BLaER1 treated with 17β-estradiol and CSF1 and Interleukin-3, amounts not matched to agents 10 nM and 100 nM (cell line): ENCODE results near the gene IGF2BP2.

Source experiments
- H3K27ac ChIP-seq, 11 experiments: shearing (Covaris generic); formaldehyde crosslinking; 2 replicates each; pipeline ENCODE4 v1.8.1; 2022
- H3K27me3 ChIP-seq, 11 experiments: shearing (Covaris generic); formaldehyde crosslinking; 2 replicates each; pipeline ENCODE4 v1.8.1; 2022
- H3K36me3 ChIP-seq, 11 experiments: shearing (Covaris generic); formaldehyde crosslinking; 2 replicates each; pipeline ENCODE4 v1.8.1; 2022
- H3K4me1 ChIP-seq, 10 experiments: shearing (Covaris generic); formaldehyde crosslinking; 2 replicates each; pipeline ENCODE4 v1.8.1; 2022
- H3K4me2 ChIP-seq, 11 experiments: shearing (Covaris generic); formaldehyde crosslinking; 2 replicates each; pipeline ENCODE4 v1.8.1; 2022
- H3K4me3 ChIP-seq, 10 experiments: shearing (Covaris generic); formaldehyde crosslinking; 2 replicates each; pipeline ENCODE4 v1.8.1; 2022
- H3K9ac ChIP-seq, 11 experiments: shearing (Covaris generic); formaldehyde crosslinking; 2 replicates each; pipeline ENCODE4 v1.8.1; 2022
- H3K9me3 ChIP-seq, 11 experiments: shearing (Covaris generic); formaldehyde crosslinking; replicated peaks in 1 of 11; 2 replicates each; pipeline ENCODE4 v1.8.1; 2022
- H4K20me1 ChIP-seq, 11 experiments: shearing (Covaris generic); formaldehyde crosslinking; 2 replicates each; pipeline ENCODE4 v1.8.1; 2022
- Cebpa-rat ChIP-seq, 11 experiments: shearing (Covaris generic); IDR thresholded peaks; 2 replicates each; pipeline ENCODE4 v1.8.1; 2022

Gene IGF2BP2

DNA sequence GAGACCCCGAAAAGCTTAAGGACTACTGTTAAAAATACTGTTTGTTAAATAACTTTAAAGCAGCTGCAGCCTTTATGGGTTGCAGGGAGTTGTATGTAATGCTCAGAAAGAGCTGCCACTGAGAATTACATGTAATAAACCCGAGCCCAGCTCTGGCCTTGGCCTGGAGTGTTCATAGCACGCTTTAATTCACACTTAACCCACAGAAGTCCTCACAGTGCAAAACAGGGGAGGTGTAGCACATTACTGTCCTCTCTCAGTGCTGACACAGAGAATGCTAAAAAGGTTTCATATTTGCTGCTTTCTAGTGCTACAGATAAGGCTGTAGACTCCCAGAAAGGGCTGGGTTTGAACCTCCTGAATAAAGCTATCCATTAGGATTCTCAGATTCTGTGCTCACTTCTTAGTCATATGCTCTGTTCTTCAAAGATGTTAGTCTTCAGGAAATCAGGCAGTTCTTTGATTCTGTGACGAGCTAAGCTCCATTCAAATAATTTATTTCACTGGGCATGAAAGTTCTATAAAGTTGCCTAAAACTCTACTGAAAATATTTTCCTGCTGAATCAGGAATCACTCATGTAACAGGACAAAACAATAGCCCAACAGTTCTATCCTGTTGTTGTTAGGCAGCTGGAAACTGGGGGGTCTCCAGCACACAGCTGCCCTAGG lies 130.7 kb downstream of the IGF2BP2 start:
- H3K9ac ChIP-seq: no peak overlapping the region

DNA sequence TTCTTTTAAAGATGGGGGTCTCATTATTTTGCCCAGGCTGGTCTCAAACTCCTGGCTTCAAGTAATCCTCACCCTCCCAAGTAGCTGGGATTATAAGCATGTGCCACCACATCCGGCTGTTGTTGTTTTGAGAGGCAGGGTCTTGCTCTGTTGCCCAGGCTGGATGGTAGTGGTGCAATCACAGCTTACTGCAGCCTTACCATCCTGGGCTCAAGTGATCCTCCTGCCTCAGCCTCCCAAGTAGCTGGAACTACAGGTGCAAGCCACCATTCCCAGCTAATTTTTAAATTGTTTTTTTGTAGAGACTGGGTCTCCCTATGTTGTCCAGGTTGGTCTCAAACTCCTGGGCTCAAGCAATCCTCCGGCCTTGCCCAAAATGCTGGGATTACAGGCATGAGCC lies 133.2 kb downstream of the IGF2BP2 start:
- H3K4me3 ChIP-seq: no peak overlapping the region
- H3K9ac ChIP-seq: no peak overlapping the region
- no peak for TF ChIP-seq Cebpa-rat (IDR thresholded peaks at IDR 0.05)
- H3K36me3 ChIP-seq: peaks cover 0 to 8% (median 0%) of the 10 kb centered on the region in 11 experiments; a peak in 2 of 22 replicates
- H3K27me3 ChIP-seq: no peaks in the 10 kb centered on the region
- no peak overlapping the region for H3K27ac ChIP-seq
- no peak overlapping the region for H3K4me2 ChIP-seq
- H3K9me3 ChIP-seq: no peaks in the 10 kb centered on the region
- H3K4me1 ChIP-seq: peaks cover 0 to 12% (median 0%) of the 10 kb centered on the region in 10 experiments; a peak in 8 of 20 replicates
- no peaks in the 10 kb centered on the region for H4K20me1 ChIP-seq

More for the DNA sequence above, 130.7 kb downstream of the IGF2BP2 start:
- Histone ChIP-seq H3K36me3 (peaks cover 0 to 8% (median 0%) of the 10 kb centered on the region in 11 experiments; a peak in 1 of 22 replicates), H3K4me3 (no peak overlapping the region), H3K27me3 (no peaks in the 10 kb centered on the region), H4K20me1 (no peaks in the 10 kb centered on the region), H3K9me3 (no peaks in the 10 kb centered on the region), H3K4me1 (peaks cover 0 to 3% (median 0%) of the 10 kb centered on the region in 10 experiments; a peak in 6 of 20 replicates), H3K27ac (no peak overlapping the region), H3K4me2 (no peak overlapping the region)
- no peak for TF ChIP-seq Cebpa-rat (IDR thresholded peaks at IDR 0.05)

DNA sequence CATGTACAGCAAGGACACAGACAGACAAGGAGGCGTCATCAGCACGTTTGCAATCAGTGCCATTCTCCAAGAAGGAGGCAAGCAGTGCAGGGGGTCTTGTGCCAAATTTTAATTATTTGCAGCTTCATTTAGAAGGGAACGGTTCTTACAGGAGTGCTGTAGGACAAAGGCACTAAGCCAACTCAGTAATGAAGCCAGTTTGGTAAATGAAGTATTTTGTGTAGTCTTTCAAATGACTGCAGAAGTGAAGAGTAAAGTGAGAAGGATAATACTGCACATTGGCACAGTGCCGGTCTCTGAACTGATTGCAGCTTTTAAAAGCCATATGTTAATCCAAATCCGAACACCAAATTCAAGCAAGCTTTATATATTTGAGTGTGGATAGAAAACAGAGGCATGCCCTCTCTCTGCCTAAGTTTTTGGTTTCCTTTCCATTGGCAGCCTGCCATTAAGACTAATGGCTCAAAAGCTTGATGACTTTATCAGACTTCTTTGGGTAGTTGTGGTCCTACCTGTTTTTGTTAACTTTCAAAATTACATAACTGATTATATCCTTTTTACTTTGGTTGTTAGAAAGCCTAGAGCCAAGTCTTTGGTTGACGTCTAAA lies 137.5 kb downstream of the IGF2BP2 start:
- TF ChIP-seq Cebpa-rat (IDR thresholded peaks at IDR 0.05): no peak
- H3K4me3 ChIP-seq: no peak overlapping the region
- H4K20me1 ChIP-seq: no peaks in the 10 kb centered on the region
- no peak overlapping the region for H3K9ac ChIP-seq
- H3K36me3 ChIP-seq: peaks cover 0 to 8% (median 0%) of the 10 kb centered on the region in 11 experiments; a peak in 3 of 22 replicates
- H3K4me1 ChIP-seq: peaks cover 0 to 18% (median 0%) of the 10 kb centered on the region in 10 experiments; a peak in 8 of 20 replicates
- H3K9me3 ChIP-seq: peaks cover 0 to 7% (median under 1%) of the 10 kb centered on the region in 11 experiments; a peak in 10 of 22 replicates
- H3K27me3 ChIP-seq: no peaks in the 10 kb centered on the region
- H3K4me2 ChIP-seq: no peak overlapping the region
- H3K27ac ChIP-seq: no peak overlapping the region

DNA sequence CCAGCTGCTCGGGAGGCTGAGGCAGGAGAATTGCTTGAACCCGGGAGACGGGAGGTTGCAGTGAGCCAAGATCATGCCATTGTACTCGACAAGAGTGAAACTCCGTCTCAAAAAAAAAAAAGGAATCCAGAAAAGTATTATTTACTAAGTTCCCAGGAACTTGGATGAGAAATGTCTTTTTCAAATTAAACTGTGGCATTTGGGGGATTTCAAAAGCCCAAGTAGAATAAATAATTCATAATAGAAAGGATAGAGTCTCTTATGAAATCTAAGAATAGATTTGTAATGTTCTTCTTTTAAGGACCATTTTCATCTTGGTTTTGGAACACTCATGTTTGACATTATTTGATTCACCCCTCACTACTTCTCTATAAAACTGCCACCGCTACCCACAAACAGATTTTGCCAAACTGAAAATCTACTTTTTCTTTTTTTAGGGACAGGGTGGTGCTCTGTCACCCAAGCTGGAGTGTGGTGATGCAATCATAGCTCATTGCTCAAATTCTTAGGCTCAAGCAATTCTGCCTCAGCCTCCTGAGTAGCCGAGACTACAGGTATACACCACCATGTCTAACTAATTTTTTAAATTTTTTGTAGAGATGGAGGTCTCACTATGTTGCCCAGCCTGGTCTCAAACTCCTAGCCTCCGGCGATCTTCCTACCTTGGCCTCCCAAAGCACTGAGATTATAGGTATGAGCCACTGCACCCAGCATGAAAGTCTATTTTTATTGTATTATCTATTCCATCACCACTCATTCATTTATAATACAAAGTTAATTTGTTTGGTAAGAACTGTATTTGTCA lies 139.4 kb downstream of the IGF2BP2 start:
- Histone ChIP-seq H3K27ac (no peak overlapping the region), H3K9ac (no peak overlapping the region), H3K9me3 (peaks cover 8 to 18% (median 12%) of the 10 kb centered on the region in 11 experiments; a peak in 21 of 22 replicates), H3K36me3 (peaks cover 0 to 8% (median 0%) of the 10 kb centered on the region in 11 experiments; a peak in 2 of 22 replicates), H3K27me3 (no peaks in the 10 kb centered on the region), H3K4me1 (peaks cover 0 to 18% (median 0%) of the 10 kb centered on the region in 10 experiments; a peak in 8 of 20 replicates), H4K20me1 (no peaks in the 10 kb centered on the region), H3K4me3 (no peak overlapping the region), H3K4me2 (peak overlapping the region in 1 of 11 experiments; percentile 15; a peak in 1 of 22 replicates)
- no peak for TF ChIP-seq Cebpa-rat (IDR thresholded peaks at IDR 0.05)

DNA sequence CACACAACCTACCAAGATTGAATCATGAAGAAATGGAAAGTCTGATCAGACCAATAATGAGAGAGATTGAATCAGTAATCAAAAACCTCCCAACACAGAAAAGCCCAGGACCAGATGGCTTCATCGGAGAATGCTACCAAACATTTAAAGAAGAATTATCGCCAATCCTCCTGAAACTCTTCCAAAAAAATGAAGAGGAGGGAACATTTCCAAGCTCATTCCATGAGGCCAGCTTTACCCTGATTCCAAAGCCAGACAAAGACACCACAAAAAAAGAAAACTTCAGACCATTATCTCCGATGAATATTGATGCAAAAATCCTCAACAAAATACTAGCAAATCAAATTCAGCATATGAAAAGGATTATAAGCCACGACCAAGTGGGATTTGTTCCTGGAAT lies 144.6 kb downstream of the IGF2BP2 start:
- Histone ChIP-seq H3K27ac (no peak overlapping the region), H3K4me2 (no peak overlapping the region), H3K4me1 (peaks cover 0 to 2% (median 0%) of the 10 kb centered on the region in 10 experiments; a peak in 1 of 20 replicates), H3K9ac (no peak overlapping the region), H3K4me3 (no peak overlapping the region), H3K9me3 (peaks cover 11 to 34% (median 21%) of the 10 kb centered on the region in 11 experiments; a peak in 21 of 22 replicates), H3K27me3 (no peaks in the 10 kb centered on the region), H4K20me1 (no peaks in the 10 kb centered on the region), H3K36me3 (peaks cover 0 to 8% (median 0%) of the 10 kb centered on the region in 11 experiments; a peak in 1 of 22 replicates)
- TF ChIP-seq Cebpa-rat (IDR thresholded peaks at IDR 0.05): no peak

DNA sequence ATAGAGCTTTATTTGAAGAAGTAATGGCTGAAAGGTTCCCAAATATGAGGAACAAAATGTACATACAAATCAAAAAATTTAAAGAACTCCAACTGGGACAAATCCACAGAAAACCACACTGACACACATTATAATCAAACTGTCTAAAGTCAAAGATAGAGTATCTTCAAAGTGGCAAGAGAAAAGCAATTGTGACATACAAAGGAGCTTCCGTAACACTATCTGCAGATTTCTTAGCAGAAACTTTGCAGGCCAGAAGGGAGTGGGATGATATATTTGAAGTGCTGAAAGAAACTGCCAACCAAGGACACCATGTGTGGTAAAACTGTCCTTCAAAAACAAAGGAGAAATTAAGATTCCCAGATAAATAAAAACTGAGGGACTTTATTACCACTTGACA lies 146.8 kb downstream of the IGF2BP2 start:
- Histone ChIP-seq H3K9me3 (peaks cover 11 to 34% (median 21%) of the 10 kb centered on the region in 11 experiments; a peak in 21 of 22 replicates), H4K20me1 (no peaks in the 10 kb centered on the region), H3K27me3 (no peaks in the 10 kb centered on the region), H3K27ac (no peak overlapping the region), H3K4me2 (no peak overlapping the region), H3K4me1 (no peaks in the 10 kb centered on the region), H3K4me3 (no peak overlapping the region), H3K36me3 (peaks cover 0 to 8% (median 0%) of the 10 kb centered on the region in 11 experiments; a peak in 1 of 22 replicates), H3K9ac (no peak overlapping the region)
- TF ChIP-seq Cebpa-rat (IDR thresholded peaks at IDR 0.05): no peak

DNA sequence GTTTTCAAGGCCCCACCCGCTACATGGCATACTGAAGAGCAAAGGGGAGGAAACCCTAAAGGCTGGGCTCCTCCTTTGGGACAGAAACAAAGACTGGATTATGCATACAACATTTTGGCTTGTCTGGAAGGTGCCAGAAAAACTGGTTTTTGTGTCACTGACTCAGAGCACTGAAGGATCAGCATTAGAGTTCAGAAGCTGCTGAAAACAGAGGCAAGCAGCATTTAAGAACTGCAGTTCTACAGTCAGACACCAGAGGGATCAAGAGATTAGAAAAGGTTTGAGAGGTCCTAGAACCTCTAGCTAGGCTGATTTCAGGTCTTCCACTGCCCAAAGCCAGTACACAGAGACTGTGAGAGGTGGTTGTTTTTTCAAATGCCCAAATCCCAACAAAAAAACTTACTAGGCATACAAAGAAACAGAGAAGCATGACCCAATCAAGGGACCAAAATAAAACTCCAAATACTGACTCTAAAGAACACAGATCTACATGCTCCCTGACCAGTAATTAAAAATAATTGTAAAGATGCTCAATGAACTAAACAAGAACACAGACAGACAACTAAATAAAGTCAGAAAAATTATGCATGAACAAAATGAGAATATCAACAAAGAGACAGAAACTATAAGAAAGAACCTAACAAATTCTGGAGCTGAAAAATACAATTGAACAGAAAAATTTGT lies 147.6 kb downstream of the IGF2BP2 start:
- H4K20me1 ChIP-seq: no peaks in the 10 kb centered on the region
- H3K9me3 ChIP-seq: peaks cover 9 to 28% (median 20%) of the 10 kb centered on the region in 11 experiments; a peak in 21 of 22 replicates
- H3K4me2 ChIP-seq: no peak overlapping the region
- no peaks in the 10 kb centered on the region for H3K27me3 ChIP-seq
- no peak overlapping the region for H3K4me3 ChIP-seq
- H3K4me1 ChIP-seq: no peaks in the 10 kb centered on the region
- peaks cover 0 to 8% (median 0%) of the 10 kb centered on the region in 11 experiments; a peak in 1 of 22 replicates for H3K36me3 ChIP-seq
- H3K27ac ChIP-seq: no peak overlapping the region
- H3K9ac ChIP-seq: no peak overlapping the region
- no peak for TF ChIP-seq Cebpa-rat (IDR thresholded peaks at IDR 0.05)

DNA sequence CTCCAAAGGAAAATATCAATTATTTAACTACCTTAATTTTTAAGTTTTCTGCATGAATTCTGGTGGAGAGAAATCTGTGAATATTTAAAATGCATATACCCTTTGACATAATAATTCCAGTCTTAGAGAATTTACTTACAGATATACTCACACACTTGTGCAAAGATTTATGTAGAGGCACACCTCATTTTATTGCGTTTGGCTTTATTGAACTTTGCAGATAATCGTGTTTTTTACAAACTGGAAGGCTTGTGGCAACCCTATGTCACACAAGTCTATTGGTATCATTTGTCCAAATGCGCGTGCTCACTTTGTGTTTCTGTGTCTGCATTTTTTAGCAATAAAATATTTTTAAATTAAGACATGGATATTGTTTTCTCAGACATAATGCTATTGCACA lies 157.3 kb downstream of the IGF2BP2 start:
- H3K27ac ChIP-seq: no peak overlapping the region
- no peak overlapping the region for H3K9ac ChIP-seq
- no peaks in the 10 kb centered on the region for H4K20me1 ChIP-seq
- no peaks in the 10 kb centered on the region for H3K9me3 ChIP-seq
- H3K36me3 ChIP-seq: no peaks in the 10 kb centered on the region
- no peak overlapping the region for H3K4me3 ChIP-seq
- no peaks in the 10 kb centered on the region for H3K4me1 ChIP-seq
- no peak overlapping the region for H3K4me2 ChIP-seq
- TF ChIP-seq Cebpa-rat (IDR thresholded peaks at IDR 0.05): no peak
- no peaks in the 10 kb centered on the region for H3K27me3 ChIP-seq
